Activated T-cell treated with anti-CD3 and anti-CD28 coated beads, Interleukin-2, amount 50 U/mL, for 24 hours (primary cell): ENCODE data around the gene NOL8.
A peak's percentile ranks its signal among the peaks of the same experiment; 100 is the strongest.

Experiments used
- DNase-seq: peaks from one replicate; pipeline ENCODE4 v3.0.0-alpha.2; 2020
- H3K27ac Mint-ChIP-seq: 2 replicates; pipeline ENCODE4 v1.8.0; 2020; ENCODE audit warnings: mild to moderate bottlenecking, mixed read lengths
- H3K27me3 Mint-ChIP-seq: 2 replicates; pipeline ENCODE4 v1.8.0; 2020; ENCODE audit warnings: mixed read lengths
- H3K36me3 Mint-ChIP-seq: 2 replicates; pipeline ENCODE4 v1.8.0; 2020; ENCODE audit warnings: low read depth, mixed read lengths
- H3K4me1 Mint-ChIP-seq: 2 replicates; pipeline ENCODE4 v1.8.0; 2020; ENCODE audit warnings: low read depth, mixed read lengths
- H3K4me3 Mint-ChIP-seq: 2 replicates; pipeline ENCODE4 v1.8.0; 2020; ENCODE audit warnings: mild to moderate bottlenecking, moderate library complexity, mixed read lengths
- H3K9me3 Mint-ChIP-seq: 2 replicates; pipeline ENCODE4 v1.8.0; 2020; ENCODE audit warnings: mixed read lengths

The NOL8 gene

GRCh38 chr9:92328225-92328624 lies 3.1 kb upstream of the NOL8 start:
- H3K27ac Mint-ChIP-seq = no peak overlapping the region
- H3K4me3 Mint-ChIP-seq = no peak overlapping the region
- no peaks in the 10 kb centered on the region for H3K27me3 Mint-ChIP-seq
- no peaks in the 10 kb centered on the region for H3K9me3 Mint-ChIP-seq
- peaks cover 33% of the 10 kb centered on the region for H3K4me1 Mint-ChIP-seq
- no peak for DNase-seq
- peaks cover 47% of the 10 kb centered on the region for H3K36me3 Mint-ChIP-seq

- peaks cover 41% of the 10 kb centered on the region for H3K4me1 Mint-ChIP-seq
- no peak for DNase-seq
- H3K36me3 Mint-ChIP-seq = peaks cover 47% of the 10 kb centered on the region
- H3K27me3 Mint-ChIP-seq = no peaks in the 10 kb centered on the region
- peak overlapping the region; percentile 100 for H3K27ac Mint-ChIP-seq
- H3K9me3 Mint-ChIP-seq = no peaks in the 10 kb centered on the region
- peak overlapping the region; percentile 98 for H3K4me3 Mint-ChIP-seq
Measured at GRCh38 chr9:92327283-92327850, 2.2 kb upstream of the NOL8 start.

GRCh38 chr9:92325991-92326500 lies 896 bp upstream of the NOL8 start:
- H3K27me3 Mint-ChIP-seq = no peaks in the 10 kb centered on the region
- DNase-seq = no peak
- peak overlapping the region; percentile 100 for H3K27ac Mint-ChIP-seq
- peaks cover 50% of the 10 kb centered on the region for H3K36me3 Mint-ChIP-seq
- H3K4me1 Mint-ChIP-seq = peaks cover 47% of the 10 kb centered on the region
- peak overlapping the region; percentile 98 for H3K4me3 Mint-ChIP-seq
- H3K9me3 Mint-ChIP-seq = no peaks in the 10 kb centered on the region

- H3K27ac Mint-ChIP-seq = peak overlapping the region; percentile 100
- no peaks in the 10 kb centered on the region for H3K27me3 Mint-ChIP-seq
- DNase-seq = no peak
Measured at GRCh38 chr9:92324889-92325268, 271 bp downstream of the NOL8 start.

GRCh38 chr9:92324431-92324830 lies 719 bp downstream of the NOL8 start:
- Mint-ChIP-seq H3K4me1 (peaks cover 51% of the 10 kb centered on the region), H3K36me3 (peaks cover 65% of the 10 kb centered on the region), H3K9me3 (no peaks in the 10 kb centered on the region), H3K4me3 (peak overlapping the region; percentile 98), H3K27me3 (no peaks in the 10 kb centered on the region), H3K27ac (peak overlapping the region; percentile 100)
- no peak for DNase-seq

More at GRCh38 chr9:92324889-92325268, 271 bp downstream of the NOL8 start:
- H3K36me3 Mint-ChIP-seq = peaks cover 61% of the 10 kb centered on the region
- H3K4me1 Mint-ChIP-seq = peaks cover 51% of the 10 kb centered on the region
- no peaks in the 10 kb centered on the region for H3K9me3 Mint-ChIP-seq
- H3K4me3 Mint-ChIP-seq = peak overlapping the region; percentile 98

- no peak for DNase-seq
- H3K27me3 Mint-ChIP-seq = no peaks in the 10 kb centered on the region
- no peaks in the 10 kb centered on the region for H3K9me3 Mint-ChIP-seq
- no peak overlapping the region for H3K4me3 Mint-ChIP-seq
- H3K27ac Mint-ChIP-seq = peak overlapping the region; percentile 81
- H3K4me1 Mint-ChIP-seq = peaks cover 46% of the 10 kb centered on the region
- H3K36me3 Mint-ChIP-seq = peaks cover 98% of the 10 kb centered on the region
Measured at GRCh38 chr9:92315456-92315855, 9.7 kb downstream of the NOL8 start.

- Mint-ChIP-seq H3K9me3 (no peaks in the 10 kb centered on the region), H3K27me3 (no peaks in the 10 kb centered on the region), H3K4me1 (peaks cover 43% of the 10 kb centered on the region), H3K36me3 (peaks cover 98% of the 10 kb centered on the region), H3K27ac (peak overlapping the region; percentile 74), H3K4me3 (no peak overlapping the region)
- DNase-seq = no peak
Measured at GRCh38 chr9:92313624-92314012, 11.5 kb downstream of the NOL8 start.

GRCh38 chr9:92312887-92313623 lies 12.1 kb downstream of the NOL8 start:
- DNase-seq = no peak
- peaks cover 98% of the 10 kb centered on the region for H3K36me3 Mint-ChIP-seq

GRCh38 chr9:92310562-92310961 lies 14.6 kb downstream of the NOL8 start:
- H3K36me3 Mint-ChIP-seq = peaks cover 100% of the 10 kb centered on the region
- H3K9me3 Mint-ChIP-seq = no peaks in the 10 kb centered on the region
- DNase-seq = no peak
- H3K4me3 Mint-ChIP-seq = no peak overlapping the region
- H3K27me3 Mint-ChIP-seq = no peaks in the 10 kb centered on the region
- peaks cover 43% of the 10 kb centered on the region for H3K4me1 Mint-ChIP-seq
- no peak overlapping the region for H3K27ac Mint-ChIP-seq

More at GRCh38 chr9:92312887-92313623, 12.1 kb downstream of the NOL8 start:
- Mint-ChIP-seq H3K4me1 (peaks cover 46% of the 10 kb centered on the region), H3K4me3 (no peak overlapping the region), H3K9me3 (no peaks in the 10 kb centered on the region), H3K27ac (peak overlapping the region; percentile 74), H3K27me3 (no peaks in the 10 kb centered on the region)

- no peaks in the 10 kb centered on the region for H3K27me3 Mint-ChIP-seq
- no peaks in the 10 kb centered on the region for H3K9me3 Mint-ChIP-seq
- peak overlapping the region; percentile 75 for H3K27ac Mint-ChIP-seq
- H3K4me1 Mint-ChIP-seq = peaks cover 27% of the 10 kb centered on the region
- no peak for DNase-seq
- peaks cover 100% of the 10 kb centered on the region for H3K36me3 Mint-ChIP-seq
- H3K4me3 Mint-ChIP-seq = no peak overlapping the region
Measured at GRCh38 chr9:92308893-92309292, 16.3 kb downstream of the NOL8 start.

- DNase-seq = no peak
- Mint-ChIP-seq H3K27ac (no peak overlapping the region), H3K36me3 (peaks cover 93% of the 10 kb centered on the region), H3K4me1 (peaks cover 25% of the 10 kb centered on the region), H3K27me3 (no peaks in the 10 kb centered on the region), H3K4me3 (no peak overlapping the region), H3K9me3 (no peaks in the 10 kb centered on the region)
Measured at GRCh38 chr9:92300936-92301335, 24.2 kb downstream of the NOL8 start.

- no peak overlapping the region for H3K4me3 Mint-ChIP-seq
Measured at GRCh38 chr9:92299116-92299515, 26.0 kb downstream of the NOL8 start.

GRCh38 chr9:92298036-92298435 lies 27.1 kb downstream of the NOL8 start:
- peaks cover 39% of the 10 kb centered on the region for H3K4me1 Mint-ChIP-seq
- peaks cover 86% of the 10 kb centered on the region for H3K36me3 Mint-ChIP-seq
- H3K9me3 Mint-ChIP-seq = no peaks in the 10 kb centered on the region
- H3K27ac Mint-ChIP-seq = peak overlapping the region; percentile 79
- H3K27me3 Mint-ChIP-seq = no peaks in the 10 kb centered on the region
- no peak for DNase-seq
- no peak overlapping the region for H3K4me3 Mint-ChIP-seq

More at GRCh38 chr9:92299116-92299515, 26.0 kb downstream of the NOL8 start:
- DNase-seq = no peak
- H3K4me1 Mint-ChIP-seq = peaks cover 39% of the 10 kb centered on the region
- H3K36me3 Mint-ChIP-seq = peaks cover 88% of the 10 kb centered on the region
- H3K27ac Mint-ChIP-seq = peak overlapping the region; percentile 57
- H3K9me3 Mint-ChIP-seq = no peaks in the 10 kb centered on the region
- H3K27me3 Mint-ChIP-seq = no peaks in the 10 kb centered on the region

- H3K4me1 Mint-ChIP-seq = peaks cover 42% of the 10 kb centered on the region
- H3K36me3 Mint-ChIP-seq = peaks cover 86% of the 10 kb centered on the region
Measured at GRCh38 chr9:92297611-92298010, 27.5 kb downstream of the NOL8 start.

GRCh38 chr9:92295827-92296258 lies 29.3 kb downstream of the NOL8 start:
- no peak for DNase-seq
- Mint-ChIP-seq H3K27me3 (no peaks in the 10 kb centered on the region), H3K4me3 (no peak overlapping the region), H3K9me3 (no peaks in the 10 kb centered on the region), H3K4me1 (peaks cover 57% of the 10 kb centered on the region), H3K36me3 (peaks cover 89% of the 10 kb centered on the region), H3K27ac (peak overlapping the region; percentile 79)

More at GRCh38 chr9:92297611-92298010, 27.5 kb downstream of the NOL8 start:
- H3K27ac Mint-ChIP-seq = peak overlapping the region; percentile 79
- no peaks in the 10 kb centered on the region for H3K27me3 Mint-ChIP-seq
- peak overlapping the region; percentile 48 for H3K4me3 Mint-ChIP-seq
- DNase-seq = no peak
- no peaks in the 10 kb centered on the region for H3K9me3 Mint-ChIP-seq
